HG03135 (cell line): ENCODE measurements around the gene CCDC152.
"Not testable (repeated sequence)": the region's sequence is repeated elsewhere in the genome, so short reads cannot be mapped to it uniquely, and the experiment has no call there.

Experiments
- ATAC-seq: cut with Tn5 transposase; IDR thresholded peaks from one replicate; pipeline ENCODE4 v1.9.1; 2021; ENCODE audit warnings: mild to moderate bottlenecking, moderate library complexity; ENCODE audit not compliant: unreplicated experiment

CCDC152 gene

GRCh38 chr5:42844408-42844807, 87.8 kb downstream of the CCDC152 start:
- not testable (repeated sequence) for ATAC-seq

- ATAC-seq, result no peak
Observed at GRCh38 chr5:42848545-42848944, 91.9 kb downstream of the CCDC152 start.

DNA sequence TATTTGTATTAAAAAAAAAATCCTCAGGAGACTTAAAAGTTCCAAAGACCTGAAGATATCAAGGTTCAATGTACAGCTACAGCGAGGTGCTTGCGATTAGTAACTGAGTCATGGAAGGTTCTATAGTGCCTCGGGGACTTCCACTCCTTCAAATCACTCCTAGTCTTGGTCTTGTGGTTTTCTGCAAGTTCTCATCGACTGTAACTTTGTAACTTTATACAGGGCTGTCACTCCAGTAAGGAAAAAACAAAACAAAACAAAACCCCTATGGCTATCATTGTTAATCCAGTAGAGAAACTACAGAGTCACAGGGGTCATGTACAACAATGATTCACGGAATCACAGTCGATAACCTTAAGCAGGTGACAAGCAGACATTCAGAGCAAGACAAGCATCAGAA, 94.9 kb downstream of the CCDC152 start:
- ATAC-seq, result no peak
